GM12892 (cell line): ENCODE data around the gene SPATA31D1.

ENCODE experiments used
- POLR2A ChIP-seq: IDR thresholded peaks from 2 replicates; pipeline ENCODE4 v1.6.1; 2011; ENCODE audit warnings: low read depth, low read length, control low read depth
- POLR2AphosphoS5 ChIP-seq: IDR thresholded peaks from 2 replicates; pipeline ENCODE4 v1.6.1; 2011; ENCODE audit warnings: low read depth, low read length, control low read depth

DNA sequence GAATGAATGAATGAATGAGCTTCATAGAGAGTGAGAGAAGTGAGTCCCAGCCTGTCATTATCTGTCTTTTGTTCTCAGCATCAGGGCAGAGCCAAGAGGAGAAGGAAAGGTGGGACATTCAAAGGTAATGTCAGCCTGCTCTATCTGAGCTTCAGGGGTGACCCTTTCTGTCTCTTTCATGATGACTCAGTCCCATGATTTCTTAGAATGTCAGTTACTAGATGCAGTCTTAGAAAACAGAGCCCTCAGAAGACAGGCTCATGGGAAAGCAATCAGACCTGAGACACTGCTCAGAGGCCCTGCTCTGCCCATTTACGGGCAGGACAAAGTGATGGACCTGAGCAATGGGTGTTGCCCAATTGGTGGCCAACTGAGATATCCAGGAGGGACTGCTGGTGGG, 1.1 kb downstream of the SPATA31D1 start:
- TF ChIP-seq POLR2A (no peak), POLR2AphosphoS5 (no peak)
